GM23338 (cell line): ENCODE measurements around the gene BAZ1B. TPM values are rescaled to one million over a fixed set of nuclear protein-coding genes. Genes with fewer than 3 reads are reported as not detected.

Experiments used
- ATAC-seq: fragments of 200-7000 bp; cut with Tn5 transposase; 3 replicates; pipeline ENCODE4 v1.9.1; 2020
- DNase-seq: peaks from one replicate; pipeline ENCODE4 v3.0.0-alpha.2; 2015; ENCODE audit warnings: low spot score
- H2AFZ ChIP-seq: fragments of 200-600 bp; sonication (generic); 2 replicates; pipeline ENCODE4 v1.8.0; 2016; ENCODE audit warnings: antibody characterized with exemption, mild to moderate bottlenecking, moderate library complexity
- H3F3A ChIP-seq: fragments of 200-600 bp; sonication (generic); replicated peaks from 2 replicates; pipeline ENCODE4 v1.8.0; 2017; ENCODE audit warnings: antibody characterized with exemption, mixed run types, low read depth
- H3K27ac ChIP-seq: fragments of 200-600 bp; sonication (generic); 2 replicates; pipeline ENCODE4 v1.6.1; 2016; ENCODE audit warnings: low read depth
- H3K27me3 ChIP-seq: fragments of 200-600 bp; sonication (generic); 2 replicates; pipeline ENCODE4 v1.8.0; 2016; ENCODE audit warnings: mild to moderate bottlenecking, mixed run types, moderate library complexity; ENCODE audit not compliant: insufficient read depth
- H3K36me3 ChIP-seq: fragments of 200-600 bp; sonication (generic); 2 replicates; pipeline ENCODE4 v1.8.0; 2016; ENCODE audit warnings: mild to moderate bottlenecking; ENCODE audit not compliant: insufficient read depth
- H3K4me1 ChIP-seq: fragments of 200-600 bp; sonication (generic); 2 replicates; pipeline ENCODE4 v1.8.0; 2016; ENCODE audit warnings: mild to moderate bottlenecking, moderate library complexity; ENCODE audit not compliant: insufficient read depth
- H3K4me2 ChIP-seq: fragments of 200-600 bp; sonication (generic); 2 replicates; pipeline ENCODE4 v1.7.1; 2017; ENCODE audit warnings: mixed run types
- H3K4me3 ChIP-seq: fragments of 200-600 bp; sonication (generic); 2 replicates; pipeline ENCODE4 v1.6.1; 2016; ENCODE audit warnings: mixed run types
- H3K79me2 ChIP-seq: fragments of 200-600 bp; sonication (generic); replicated peaks from 2 replicates; pipeline ENCODE4 v1.8.0; 2017; ENCODE audit warnings: mild to moderate bottlenecking; ENCODE audit not compliant: insufficient read depth
- H3K9me2 ChIP-seq: fragments of 200-600 bp; sonication (generic); 2 replicates; pipeline ENCODE4 v1.8.0; 2017; ENCODE audit not compliant: insufficient read depth
- H4K20me1 ChIP-seq: fragments of 200-600 bp; sonication (generic); replicated peaks from 2 replicates; pipeline ENCODE4 v1.8.0; 2017; ENCODE audit warnings: mild to moderate bottlenecking; ENCODE audit not compliant: insufficient read depth
- H3K27ac Mint-ChIP-seq: 2 replicates; pipeline ENCODE4 v1.8.0; 2020; ENCODE audit warnings: inconsistent platforms, mild to moderate bottlenecking, moderate library complexity, mixed read lengths
- H3K27me3 Mint-ChIP-seq: 3 replicates; pipeline ENCODE4 v1.8.0; 2022; ENCODE audit warnings: low read depth, mild to moderate bottlenecking, moderate library complexity, mixed read lengths, inconsistent platforms; ENCODE audit not compliant: insufficient read depth, poor library complexity
- H3K36me3 Mint-ChIP-seq: 3 replicates; pipeline ENCODE4 v1.8.0; 2021; ENCODE audit warnings: low read depth, mild to moderate bottlenecking, inconsistent platforms, moderate library complexity, mixed read lengths
- H3K4me1 Mint-ChIP-seq: 3 replicates; pipeline ENCODE4 v1.8.0; 2020; ENCODE audit warnings: mild to moderate bottlenecking, inconsistent platforms, mixed read lengths
- H3K4me3 Mint-ChIP-seq: 3 replicates; pipeline ENCODE4 v1.8.0; 2021; ENCODE audit warnings: moderate library complexity, mild to moderate bottlenecking, inconsistent platforms, mixed read lengths
- H3K9me3 Mint-ChIP-seq: 3 replicates; pipeline ENCODE4 v1.8.0; 2020; ENCODE audit warnings: moderate library complexity, mild to moderate bottlenecking, inconsistent platforms, mixed read lengths
- CREB1 ChIP-seq: fragments of 250-450 bp; sonication (Bioruptor Pico); IDR thresholded peaks from 2 replicates; pipeline ENCODE4 v1.5.0; 2020; ENCODE audit warnings: low read depth, mild to moderate bottlenecking, moderate library complexity
- CTCF ChIP-seq, 2 experiments: fragments of 200-600 bp in 1 of 2; sonication (generic) in 1 of 2; conservative IDR thresholded peaks; 2 replicates each; pipeline versions ENCODE4 v1.5.1 to v1.6.1; 2016 to 2017; ENCODE audit warnings: antibody characterized with exemption in 2 of 2, low read depth in 2 of 2, mild to moderate bottlenecking in 2 of 2, moderate library complexity in 1 of 2
- ETS1 ChIP-seq: IDR thresholded peaks from 2 replicates; pipeline ENCODE4 v1.6.1; 2016; ENCODE audit warnings: antibody characterized with exemption
- EZH2 ChIP-seq: fragments of 200-600 bp; sonication (generic); IDR thresholded peaks from one replicate; pipeline ENCODE4 v1.8.0; 2017; ENCODE audit warnings: antibody characterized with exemption, mild to moderate bottlenecking, low read depth; ENCODE audit not compliant: unreplicated experiment
- JUNB ChIP-seq: IDR thresholded peaks from one replicate; pipeline ENCODE4 v1.6.1; 2016; ENCODE audit warnings: antibody characterized with exemption; ENCODE audit not compliant: unreplicated experiment
- NANOG ChIP-seq: IDR thresholded peaks from 2 replicates; pipeline ENCODE4 v1.6.1; 2016; ENCODE audit warnings: antibody characterized with exemption, borderline replicate concordance
- POLR2AphosphoS5 ChIP-seq: IDR thresholded peaks from 2 replicates; pipeline ENCODE4 v1.6.1; 2016; ENCODE audit warnings: antibody characterized with exemption, low read depth
- STAT1 ChIP-seq: IDR thresholded peaks from one replicate; pipeline ENCODE4 v1.6.1; 2016; ENCODE audit warnings: antibody characterized with exemption; ENCODE audit not compliant: unreplicated experiment
- ZNF114 ChIP-seq: fragments of 250-450 bp; sonication (Bioruptor Pico); IDR thresholded peaks from 2 replicates; pipeline ENCODE4 v1.5.0; 2020; ENCODE audit warnings: mild to moderate bottlenecking, moderate library complexity
- ZNF331 ChIP-seq: fragments of 250-450 bp; sonication (Bioruptor Pico); IDR thresholded peaks from 2 replicates; pipeline ENCODE4 v1.5.0; 2020; ENCODE audit warnings: low read depth, mild to moderate bottlenecking, moderate library complexity
- ZNF462 ChIP-seq: fragments of 250-450 bp; sonication (Bioruptor Pico); IDR thresholded peaks from 2 replicates; pipeline ENCODE4 v1.5.0; 2020; ENCODE audit warnings: mild to moderate bottlenecking, moderate library complexity
- polyA plus RNA-seq: library from polyadenylated mRNA; unstranded; fragments of >200 nt; fragmentation: Nextera tagmentation; extraction: Ambion mirVana; gene quantifications from 2 replicates; pipeline ENCODE4 v1.2.1, GENCODE V29; 2016
- total RNA-seq: library from RNA; depleted of rRNA; stranded (reverse); fragments of >200 nt; shearing (Covaris generic); gene quantifications from 2 replicates; pipeline ENCODE4 v1.2.3, GENCODE V29; 2014

Gene BAZ1B
- total and polyA plus RNA-seq, 2 experiments from 2014 or later, result 40.4 to 70.7 TPM

- TF ChIP-seq ZNF462 (CRISPR knock-in tag), result no peak
- no peak for TF ChIP-seq NANOG
- TF ChIP-seq JUNB, result no peak
- TF ChIP-seq ZNF331, result no peak
- TF ChIP-seq CREB1 (CRISPR knock-in tag), result no peak
- TF ChIP-seq CTCF (conservative IDR thresholded peaks at IDR 0.05; ENCODE audit: low read depth in 2 of 2), result no peak
- TF ChIP-seq ZNF114 (CRISPR knock-in tag), result no peak
These were observed 58.8 kb downstream of the BAZ1B start (continued) for GRCh38 chr7:73463260-73463659.

GRCh38 chr7:73461782-73462285 is 60.3 kb downstream of the BAZ1B start:
- Histone ChIP-seq H2AFZ (no peak overlapping the region), H3K4me3 (no peak overlapping the region), H3K79me2 (peaks cover 15% of the 10 kb centered on the region; the same call in 1 of the 2 replicates), H3K4me2 (no peak overlapping the region), H3K4me1 (no peaks in the 10 kb centered on the region), H3K27me3 (no peaks in the 10 kb centered on the region), H4K20me1 (peaks cover 37% of the 10 kb centered on the region), H3K36me3 (peaks cover 92% of the 10 kb centered on the region), H3K9me2 (no peaks in the 10 kb centered on the region), H3F3A (peaks cover 23% of the 10 kb centered on the region; the same call in 1 of the 2 replicates), H3K27ac (no peak overlapping the region)
- H3K4me3 Mint-ChIP-seq, result no peak overlapping the region
- H3K36me3 Mint-ChIP-seq, result peaks cover 97% of the 10 kb centered on the region
- H3K27ac Mint-ChIP-seq, result no peak overlapping the region
- H3K9me3 Mint-ChIP-seq, result no peaks in the 10 kb centered on the region
- no peak for DNase-seq
- peaks cover 7% of the 10 kb centered on the region for H3K27me3 Mint-ChIP-seq
- H3K4me1 Mint-ChIP-seq, result no peaks in the 10 kb centered on the region
- ATAC-seq, result no peak
- TF ChIP-seq EZH2 (no peak), POLR2AphosphoS5 (no peak), CTCF (conservative IDR thresholded peaks at IDR 0.05; ENCODE audit: low read depth in 2 of 2) (no peak), JUNB (no peak), ZNF114 (CRISPR knock-in tag) (no peak), ZNF331 (no peak), NANOG (no peak), STAT1 (no peak), ETS1 (no peak)
